ENCODE data around the gene AHDC1.
"Not testable (repeated sequence)": the region's sequence is repeated elsewhere in the genome, so short reads cannot be mapped to it uniquely, and the experiment has no call there.

AHDC1 gene

DNA sequence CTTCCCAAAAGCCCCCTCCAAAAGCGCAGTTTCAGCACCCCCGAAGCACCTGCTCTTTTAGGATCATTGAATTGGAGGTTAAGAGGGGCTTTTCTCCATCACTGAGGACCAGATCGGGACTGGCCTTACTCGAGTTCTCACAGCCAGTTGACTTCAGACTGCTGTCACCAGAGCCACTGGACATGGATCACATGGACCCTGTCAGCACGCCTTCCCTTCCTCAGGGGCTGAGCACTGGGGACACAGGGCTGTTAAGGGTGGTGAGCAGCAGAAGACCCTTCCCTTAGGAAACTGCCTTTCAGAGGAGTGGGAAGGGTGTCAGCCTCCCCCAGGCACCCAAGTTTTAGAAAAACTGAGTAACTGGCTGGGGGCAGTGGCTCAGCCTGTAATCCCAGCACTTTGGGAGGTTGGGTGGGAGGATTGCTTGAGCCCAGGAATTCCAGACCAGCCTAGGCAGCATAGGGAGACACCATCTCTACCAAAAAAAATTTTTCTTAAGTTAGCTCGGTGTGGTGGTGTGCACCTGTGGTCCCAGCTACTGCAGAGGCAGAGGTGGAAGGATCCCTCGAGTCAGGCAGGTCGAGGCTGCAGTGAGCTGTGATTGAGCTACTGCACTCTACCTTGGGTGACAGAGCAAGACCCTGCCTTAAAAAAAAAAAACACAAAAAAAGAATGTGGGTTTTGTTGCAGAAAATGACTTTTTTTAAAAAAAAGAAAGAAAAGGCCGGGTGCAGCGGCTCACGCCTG, 31.6 kb upstream of the AHDC1 start:
- Mint-ChIP-seq H3K27ac (no peak overlapping the region), H3K4me3 (peak overlapping the region; percentile 37), H3K27me3 (no peaks in the 10 kb centered on the region), H3K9me3 (no peaks in the 10 kb centered on the region), H3K36me3 (no peaks in the 10 kb centered on the region), H3K4me1 (peaks cover 64% of the 10 kb centered on the region)

DNA sequence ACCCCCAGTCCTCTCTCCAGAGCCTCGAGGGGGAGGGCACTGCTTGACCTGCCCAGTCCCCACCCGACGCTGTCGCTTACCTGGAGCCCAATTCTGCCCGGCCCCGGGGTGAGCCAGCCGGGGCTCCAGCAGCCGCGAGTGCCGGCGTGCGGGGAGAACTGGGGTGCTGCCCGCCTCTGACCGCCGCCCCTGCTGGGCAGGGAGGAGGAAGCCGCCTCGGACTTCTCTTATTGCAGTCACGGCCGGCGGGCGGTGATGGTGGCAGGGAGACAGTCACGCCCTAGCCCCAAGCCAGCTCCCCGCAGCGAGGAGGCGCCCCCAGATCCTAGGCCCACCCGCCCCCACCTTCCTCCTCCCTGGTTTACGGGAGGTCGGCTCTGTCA, 31.0 kb upstream of the AHDC1 start, which contains the start of gene FGR:
TSS of gene FGR (minus strand) at position 201 of the 383 bp plus-strand sequence. CDS start 11,269 bp downstream, outside the sequence.
- Mint-ChIP-seq H3K4me1 (peaks cover 64% of the 10 kb centered on the region), H3K36me3 (no peaks in the 10 kb centered on the region), H3K4me3 (peak within 1 kb of the TSS; percentile 73), H3K9me3 (no peaks in the 10 kb centered on the region), H3K27me3 (no peaks in the 10 kb centered on the region), H3K27ac (peak within 1 kb of the TSS; percentile 17)

DNA sequence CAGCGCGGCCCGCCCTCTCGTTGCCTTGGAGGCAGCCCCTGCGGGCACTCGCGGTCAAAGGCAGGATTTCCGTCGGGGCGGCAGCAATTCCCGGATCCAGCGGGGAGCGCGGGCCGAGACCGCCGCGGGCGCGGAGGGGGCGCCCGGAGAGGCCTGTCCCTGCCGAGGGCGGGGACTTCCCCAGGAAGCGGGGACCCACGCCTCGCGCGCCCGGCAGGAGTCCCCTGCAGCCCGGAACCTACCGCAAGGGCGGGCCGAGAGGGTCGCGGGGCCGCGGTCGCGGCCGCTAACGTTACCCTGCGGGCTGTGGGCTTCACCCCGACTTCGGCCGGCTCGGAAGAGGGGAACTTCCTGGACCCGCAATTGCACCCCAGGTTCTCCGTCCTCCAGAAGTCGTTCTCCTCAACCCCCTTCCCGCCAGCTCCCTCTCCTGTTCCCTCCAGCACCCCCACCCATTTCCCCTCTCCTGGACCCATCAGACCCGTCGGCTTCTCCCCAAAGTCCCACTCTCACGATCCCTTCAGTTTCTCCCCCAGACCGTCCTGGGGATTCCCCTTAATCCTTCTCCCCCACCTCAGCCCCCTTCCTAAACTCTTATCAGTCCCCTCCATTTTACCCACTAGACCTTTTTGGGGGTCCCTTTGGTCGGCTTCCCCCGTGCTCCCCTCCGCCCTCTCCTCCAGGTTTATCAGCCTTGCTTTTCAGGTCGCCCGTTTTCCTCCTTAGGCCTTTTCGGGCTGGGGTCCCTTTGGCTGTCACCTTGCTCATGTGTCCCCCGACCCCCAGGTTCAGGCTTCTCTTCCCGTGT, 30.4 kb upstream of the AHDC1 start:
- H3K9me3 Mint-ChIP-seq: no peaks in the 10 kb centered on the region
- H3K36me3 Mint-ChIP-seq: no peaks in the 10 kb centered on the region
- H3K4me3 Mint-ChIP-seq: peak overlapping the region; percentile 73
- peak overlapping the region; percentile 17 for H3K27ac Mint-ChIP-seq
- peaks cover 67% of the 10 kb centered on the region for H3K4me1 Mint-ChIP-seq
- no peaks in the 10 kb centered on the region for H3K27me3 Mint-ChIP-seq

DNA sequence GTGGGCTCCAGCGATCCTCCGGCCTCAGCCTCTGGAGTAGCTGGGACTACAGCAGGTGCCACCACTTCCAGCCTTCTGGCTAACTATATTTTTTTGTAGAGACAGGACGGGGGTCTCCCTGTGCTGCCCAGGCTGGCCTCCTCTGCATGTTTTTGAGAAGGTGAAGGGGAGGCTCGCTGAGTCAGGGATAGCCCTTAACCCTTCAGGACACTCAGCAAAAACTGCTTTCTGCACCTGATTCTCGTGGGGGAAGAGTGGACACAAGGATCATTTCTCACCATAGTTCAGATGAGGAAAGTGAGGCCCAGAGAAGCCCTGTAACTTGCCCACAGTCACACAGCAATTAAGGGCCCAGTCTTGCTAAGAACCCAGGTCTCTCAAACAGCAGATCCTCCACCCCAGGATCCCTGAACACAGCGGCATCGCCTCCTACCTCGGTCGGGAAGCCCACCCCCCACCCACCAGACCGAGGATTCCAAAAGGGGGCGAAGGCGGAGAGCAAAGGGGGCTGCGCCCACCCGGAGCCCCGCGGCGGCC, 29.8 kb upstream of the AHDC1 start:
- no peaks in the 10 kb centered on the region for H3K9me3 Mint-ChIP-seq
- no peaks in the 10 kb centered on the region for H3K36me3 Mint-ChIP-seq
- H3K27ac Mint-ChIP-seq: no peak overlapping the region

DNA sequence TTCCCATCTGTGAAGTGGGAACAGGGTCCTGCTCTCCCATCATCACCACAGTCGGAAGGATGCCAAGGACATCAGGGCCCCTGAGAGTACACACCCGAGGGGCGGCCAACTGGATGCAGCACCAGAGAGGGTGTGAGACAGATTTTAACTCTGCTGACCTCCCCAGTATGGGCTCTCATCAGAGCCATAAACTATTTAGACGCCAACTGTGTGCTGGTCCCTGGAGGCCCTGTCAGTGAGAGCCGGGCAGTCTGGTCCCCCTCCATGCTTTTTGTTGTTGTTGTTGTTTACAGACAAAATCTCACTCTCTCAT, 29.3 kb upstream of the AHDC1 start:
- Mint-ChIP-seq H3K4me3 (peak overlapping the region; percentile 76), H3K27me3 (no peaks in the 10 kb centered on the region), H3K36me3 (no peaks in the 10 kb centered on the region), H3K4me1 (peaks cover 75% of the 10 kb centered on the region), H3K9me3 (no peaks in the 10 kb centered on the region), H3K27ac (no peak overlapping the region)

More for the DNA sequence above, 29.8 kb upstream of the AHDC1 start:
- H3K4me3 Mint-ChIP-seq: peak overlapping the region; percentile 76
- no peaks in the 10 kb centered on the region for H3K27me3 Mint-ChIP-seq
- peaks cover 74% of the 10 kb centered on the region for H3K4me1 Mint-ChIP-seq

DNA sequence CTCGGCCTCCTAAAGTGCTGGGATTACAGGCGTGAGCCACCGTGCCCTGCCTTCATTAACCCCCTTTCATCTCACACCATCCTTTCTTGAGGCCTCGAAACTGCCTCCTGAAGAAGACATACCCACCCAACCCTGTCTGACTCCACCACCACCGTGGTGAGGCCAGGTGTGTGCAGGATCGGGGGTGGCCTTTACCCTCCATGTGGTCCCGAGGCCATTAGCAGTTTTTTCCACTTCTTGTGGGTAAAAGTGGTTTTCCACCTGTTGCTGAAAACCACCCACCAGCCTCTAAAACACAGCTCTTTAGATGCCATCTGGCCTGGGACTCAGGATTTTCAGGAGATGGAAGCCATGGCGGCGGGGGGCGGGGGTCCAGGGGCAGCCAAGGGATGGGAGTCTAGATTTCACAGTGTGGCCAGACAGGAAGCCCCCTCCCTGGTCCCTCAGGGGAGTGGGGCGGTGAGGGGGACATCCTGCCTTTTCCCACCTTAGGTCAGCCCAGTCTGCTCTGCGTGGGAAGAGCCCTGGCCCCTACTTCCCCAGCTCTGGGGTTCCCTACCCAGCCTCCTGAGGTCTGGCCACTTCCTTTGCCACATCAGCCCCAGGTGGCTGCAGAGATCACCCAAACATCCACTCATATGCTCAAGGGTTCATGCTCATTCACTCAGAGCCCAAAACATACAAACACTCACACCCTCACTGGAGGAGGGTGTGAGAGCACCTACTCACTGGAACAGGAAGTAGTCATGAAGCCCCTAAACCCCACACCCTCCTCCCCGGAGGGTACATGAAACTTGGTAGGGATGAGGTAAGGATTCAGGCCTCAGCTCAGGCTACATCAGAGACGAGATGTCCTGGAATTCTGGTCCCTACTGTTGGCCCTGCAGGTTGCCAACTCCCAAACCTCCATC, 28.7 kb upstream of the AHDC1 start:
- Mint-ChIP-seq H3K27me3 (no peaks in the 10 kb centered on the region), H3K9me3 (no peaks in the 10 kb centered on the region), H3K4me3 (peak overlapping the region; percentile 76), H3K4me1 (peaks cover 70% of the 10 kb centered on the region), H3K27ac (peak overlapping the region; percentile 90), H3K36me3 (no peaks in the 10 kb centered on the region)

DNA sequence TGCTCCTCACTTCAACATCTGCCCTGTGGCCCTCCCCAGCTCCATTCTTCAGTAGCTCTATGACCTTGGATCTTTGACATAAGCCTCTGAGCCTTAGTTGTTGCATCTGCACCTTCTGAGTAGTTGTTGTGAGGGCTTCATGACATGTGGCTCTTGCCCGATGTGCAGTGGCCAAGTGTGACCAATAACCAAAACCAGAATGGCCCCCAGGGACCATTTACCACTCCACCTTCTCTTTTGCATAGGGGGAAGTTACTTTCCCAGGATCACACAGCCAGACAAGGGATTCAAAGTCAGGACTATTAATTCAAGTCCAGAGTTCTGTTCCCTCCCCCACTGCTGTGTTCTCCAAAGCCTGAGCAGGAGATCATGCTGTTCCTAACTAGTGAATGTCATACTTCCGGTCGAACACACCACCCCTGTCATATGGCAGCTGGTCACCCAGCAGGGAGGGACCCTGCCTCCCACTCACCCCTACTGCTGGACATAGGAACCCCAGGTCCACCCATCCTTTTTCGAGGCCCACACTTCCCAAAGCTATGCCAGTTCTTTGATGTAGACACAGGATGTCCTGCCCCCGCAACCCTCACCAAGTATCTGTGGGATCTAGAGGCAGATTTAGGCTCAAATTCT, 27.0 kb upstream of the AHDC1 start:
- H3K9me3 Mint-ChIP-seq: no peaks in the 10 kb centered on the region
- H3K27me3 Mint-ChIP-seq: no peaks in the 10 kb centered on the region
- H3K4me3 Mint-ChIP-seq: no peak overlapping the region
- no peaks in the 10 kb centered on the region for H3K36me3 Mint-ChIP-seq
- peaks cover 67% of the 10 kb centered on the region for H3K4me1 Mint-ChIP-seq
- H3K27ac Mint-ChIP-seq: no peak overlapping the region

DNA sequence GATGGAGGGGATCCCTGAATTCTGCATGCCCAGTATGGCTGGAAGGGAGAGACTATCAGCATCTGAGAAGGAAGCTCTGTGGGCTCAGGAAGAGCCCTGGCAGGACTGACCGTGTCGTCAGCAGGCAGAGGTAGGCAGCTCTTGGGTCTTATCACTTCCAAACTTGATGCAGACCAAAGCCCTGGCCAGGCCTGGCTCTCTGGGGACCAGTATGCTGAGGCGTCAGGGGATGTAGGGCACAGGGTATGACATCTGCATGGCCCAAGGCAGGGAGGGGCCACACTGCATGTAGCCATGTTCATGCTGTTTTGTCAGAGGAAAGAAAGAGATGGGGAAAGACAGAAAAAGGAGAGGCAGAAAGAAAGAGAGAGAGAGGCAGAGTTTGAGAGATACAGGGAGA, 24.8 kb upstream of the AHDC1 start:
- H3K4me3 Mint-ChIP-seq: no peak overlapping the region
- peak overlapping the region; percentile 84 for H3K27ac Mint-ChIP-seq
- no peaks in the 10 kb centered on the region for H3K9me3 Mint-ChIP-seq
- H3K36me3 Mint-ChIP-seq: no peaks in the 10 kb centered on the region
- no peaks in the 10 kb centered on the region for H3K27me3 Mint-ChIP-seq
- peaks cover 55% of the 10 kb centered on the region for H3K4me1 Mint-ChIP-seq

DNA sequence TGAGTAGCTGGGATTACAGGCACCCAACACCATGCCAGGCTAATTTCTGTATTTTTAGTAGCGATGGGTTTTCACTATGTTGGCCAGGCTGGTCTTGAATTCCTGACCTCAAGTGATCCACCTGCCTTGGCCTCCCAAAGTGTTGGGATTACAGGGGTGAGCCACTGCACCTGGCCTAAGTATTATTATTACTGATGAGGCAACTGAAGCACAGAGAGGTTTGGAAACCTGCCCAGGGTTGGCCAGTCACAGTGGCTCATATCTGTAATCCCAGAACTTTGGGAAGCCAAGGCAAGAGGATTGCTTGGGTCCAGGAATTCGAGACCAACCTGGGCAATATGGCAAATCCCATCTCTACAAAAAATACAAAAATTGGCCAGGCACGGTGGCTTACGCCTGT, 23.8 kb upstream of the AHDC1 start:
- H3K4me3 Mint-ChIP-seq, H3K9me3 Mint-ChIP-seq, H3K27ac Mint-ChIP-seq, H3K36me3 Mint-ChIP-seq, H3K27me3 Mint-ChIP-seq: not testable (repeated sequence)
- H3K4me1 Mint-ChIP-seq: peaks cover 52% of the 10 kb centered on the region

DNA sequence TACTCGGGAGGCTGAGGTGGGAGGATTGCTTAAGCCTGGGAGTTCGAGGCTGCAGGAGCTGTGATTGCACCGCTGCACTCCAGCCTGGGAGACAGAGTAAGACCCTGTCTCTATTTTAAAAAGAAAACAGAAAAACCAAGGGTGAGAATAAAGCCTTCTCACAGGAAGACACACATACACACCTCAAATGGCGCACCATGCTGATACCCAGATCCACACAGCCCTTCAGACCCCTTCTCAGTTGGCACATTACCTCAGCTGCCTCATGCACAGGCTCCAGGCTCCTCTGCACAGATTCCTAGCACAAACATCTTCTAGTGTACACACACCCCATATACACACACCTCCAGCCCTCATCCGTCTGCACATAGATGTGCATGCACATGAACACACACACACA, 23.1 kb upstream of the AHDC1 start:
- Mint-ChIP-seq H3K9me3 (no peaks in the 10 kb centered on the region), H3K27me3 (no peaks in the 10 kb centered on the region), H3K4me1 (peaks cover 45% of the 10 kb centered on the region), H3K36me3 (no peaks in the 10 kb centered on the region), H3K27ac (peak overlapping the region; percentile 4), H3K4me3 (no peak overlapping the region)

DNA sequence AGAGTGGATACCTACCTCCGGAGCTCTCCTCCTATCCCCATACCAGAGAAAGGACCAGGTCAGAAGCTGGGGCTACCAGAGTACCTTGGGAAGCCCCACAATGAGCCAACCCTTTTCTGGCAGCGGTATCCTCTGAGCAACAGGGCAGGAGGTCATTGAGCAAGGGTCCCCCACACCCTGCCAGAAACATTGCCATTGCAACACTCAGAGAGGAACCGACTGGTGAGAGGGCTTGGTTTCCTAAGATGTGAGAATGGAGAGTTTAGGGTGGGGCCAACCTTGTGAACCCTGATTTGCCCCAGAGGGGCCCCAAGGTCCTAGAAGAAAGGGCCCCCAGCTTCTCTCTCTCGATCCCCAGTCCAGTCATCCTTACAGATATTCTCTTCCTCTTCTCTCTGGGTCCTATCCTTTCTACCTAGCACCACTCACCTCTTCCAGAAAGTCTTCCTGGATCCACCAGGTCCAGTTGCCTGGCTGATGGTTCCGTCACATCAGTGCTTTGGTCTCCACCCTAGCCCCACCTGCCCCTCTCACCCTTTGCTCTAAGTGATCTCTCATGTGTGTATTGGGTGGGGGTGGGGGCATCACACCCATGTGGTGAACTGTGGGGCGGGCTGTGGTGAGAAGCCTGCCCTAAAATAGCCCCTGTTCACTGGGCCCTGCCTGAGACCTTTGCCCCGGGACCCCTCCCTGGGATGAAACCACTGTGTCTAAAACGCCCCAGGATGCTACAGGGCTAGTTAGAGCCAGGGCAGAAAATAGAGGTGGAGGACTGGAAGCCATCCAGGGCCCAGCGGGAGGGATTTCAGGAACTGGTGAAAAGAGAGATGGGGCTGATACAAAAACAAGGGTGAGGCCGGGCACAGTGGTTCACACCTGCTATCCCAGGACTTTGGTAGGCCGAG, 22.3 kb upstream of the AHDC1 start:
- H3K36me3 Mint-ChIP-seq: no peaks in the 10 kb centered on the region
- no peaks in the 10 kb centered on the region for H3K9me3 Mint-ChIP-seq
- H3K4me1 Mint-ChIP-seq: peaks cover 38% of the 10 kb centered on the region
- peak overlapping the region; percentile 83 for H3K4me3 Mint-ChIP-seq
- peak overlapping the region; percentile 32 for H3K27ac Mint-ChIP-seq
- H3K27me3 Mint-ChIP-seq: no peaks in the 10 kb centered on the region

DNA sequence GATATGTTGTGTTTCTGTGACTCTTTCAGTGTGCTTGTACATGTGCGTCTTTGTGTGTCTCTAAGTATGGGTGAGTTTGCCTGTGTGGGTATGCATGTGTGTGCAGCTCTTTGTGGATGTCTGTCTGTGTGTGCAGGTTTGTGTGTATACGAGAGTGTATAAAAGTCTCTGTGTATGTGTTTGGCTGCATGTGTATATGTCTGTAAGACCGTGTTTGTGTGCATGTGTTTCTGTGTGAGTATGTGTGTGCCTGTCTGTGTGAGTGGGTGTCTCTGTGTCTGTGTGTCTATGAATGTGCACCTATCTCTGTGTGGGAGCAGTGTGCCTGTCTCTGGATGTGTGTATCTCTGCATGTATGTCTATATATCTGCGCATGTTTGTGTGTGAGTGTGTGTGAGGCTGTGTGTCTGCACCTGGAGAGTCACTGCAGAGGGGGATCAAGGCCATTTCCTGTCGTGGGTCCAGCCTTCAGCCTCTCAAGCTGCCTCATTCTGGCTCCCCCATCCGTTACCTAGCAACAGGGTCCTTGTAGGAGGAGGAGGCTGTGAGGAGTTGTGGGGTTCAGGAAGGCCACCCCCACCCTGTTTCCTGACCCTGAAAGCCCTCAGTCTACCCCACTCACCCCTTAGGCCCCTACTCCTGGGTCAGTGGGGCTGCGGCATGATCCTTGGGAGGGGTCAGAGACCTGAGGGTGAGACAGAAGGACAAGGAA, 20.7 kb upstream of the AHDC1 start:
- Mint-ChIP-seq H3K4me3 (no peak overlapping the region), H3K4me1 (peaks cover 32% of the 10 kb centered on the region), H3K27ac (no peak overlapping the region), H3K36me3 (no peaks in the 10 kb centered on the region), H3K27me3 (no peaks in the 10 kb centered on the region), H3K9me3 (no peaks in the 10 kb centered on the region)

DNA sequence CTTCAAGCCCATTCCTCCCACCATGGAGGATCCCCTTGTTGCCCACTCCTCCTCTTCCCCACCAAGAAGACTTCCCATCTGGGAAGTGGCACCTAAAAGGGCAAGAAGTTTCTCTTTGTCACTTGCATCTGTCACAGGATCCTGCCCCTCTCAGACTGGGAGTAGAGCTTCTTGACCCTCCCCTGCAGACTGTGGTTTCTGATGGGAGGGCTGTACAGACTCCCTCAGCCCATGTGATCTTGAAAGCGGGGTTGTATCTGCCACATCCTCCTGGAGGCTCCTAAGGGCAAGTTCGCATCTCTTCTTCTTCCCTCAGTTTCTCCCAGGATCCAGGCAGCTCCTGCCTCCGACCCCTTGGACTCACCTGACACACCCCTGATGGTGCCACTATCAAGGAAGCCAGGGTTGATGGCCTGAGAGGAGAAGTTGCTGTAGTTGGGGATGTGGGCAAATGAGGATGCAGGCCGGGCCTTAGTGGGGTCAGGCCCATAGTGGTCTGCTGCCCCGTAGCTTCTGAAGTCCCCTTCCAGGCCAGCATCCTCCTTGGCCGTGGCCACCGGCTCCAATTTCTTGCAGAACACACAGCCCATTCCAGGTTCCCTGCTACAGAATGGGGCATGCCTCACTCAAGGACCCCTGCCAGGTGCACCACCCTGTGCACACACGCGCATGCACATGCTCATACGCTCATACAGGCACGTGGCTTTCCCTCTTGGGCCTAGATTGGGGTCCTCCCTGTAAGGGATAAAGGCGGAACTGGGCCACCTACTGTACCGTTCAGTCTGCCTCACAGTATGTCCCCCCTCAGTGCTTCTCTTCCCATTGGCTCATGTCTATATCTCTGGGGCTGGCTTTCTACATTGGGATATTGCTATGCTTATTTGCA, 19.6 kb upstream of the AHDC1 start:
- no peaks in the 10 kb centered on the region for H3K36me3 Mint-ChIP-seq

More for the DNA sequence above, 19.6 kb upstream of the AHDC1 start:
- Mint-ChIP-seq H3K9me3 (no peaks in the 10 kb centered on the region), H3K4me1 (peaks cover 31% of the 10 kb centered on the region), H3K27me3 (no peaks in the 10 kb centered on the region), H3K4me3 (no peak overlapping the region), H3K27ac (no peak overlapping the region)

All from activated naive CD4-positive, alpha-beta T cell treated with anti-CD3 and anti-CD28 coated beads, Interleukin-2, amount 50 U/mL, for 24 hours (primary cell).